Retinal pigment epithelial cell (primary cell): ENCODE results near the gene LEMD3.

Experiments
- DNase-seq: peaks from one replicate; pipeline ENCODE4 v3.0.0-alpha.2; 2010; ENCODE audit warnings: low read depth
- H3K4me3 ChIP-seq: 2 replicates; pipeline ENCODE4 v1.5.1; 2011; ENCODE audit warnings: mild to moderate bottlenecking, low read length, control low read depth, moderate library complexity
- TF ChIP-seq, protein P1 (sequence below): conservative IDR thresholded peaks from 2 replicates; pipeline ENCODE4 v1.5.1; 2011; ENCODE audit warnings: low read depth, low read length, control low read depth, inconsistent platforms

The LEMD3 gene

DNA sequence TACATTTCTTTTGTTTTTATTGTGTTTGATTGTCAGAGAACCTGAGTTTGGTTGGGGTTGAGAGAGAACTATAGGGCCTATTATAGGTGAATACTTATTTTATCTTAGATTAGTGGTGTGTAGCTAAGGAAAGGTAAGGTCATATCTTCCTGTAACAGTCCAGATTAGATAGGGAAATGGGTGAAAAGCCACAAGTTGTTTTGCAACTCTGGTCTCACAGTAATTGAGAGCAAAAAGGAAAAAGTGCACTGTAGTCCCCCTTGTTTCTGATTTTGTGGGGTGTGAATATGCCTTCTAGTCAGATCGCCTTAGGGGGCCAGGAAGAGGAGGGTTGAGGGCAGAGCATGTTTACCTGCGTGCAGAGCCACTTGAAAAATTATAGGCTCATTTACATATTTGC lies 118.0 kb downstream of the LEMD3 start:
- TF ChIP-seq, protein P1, sequence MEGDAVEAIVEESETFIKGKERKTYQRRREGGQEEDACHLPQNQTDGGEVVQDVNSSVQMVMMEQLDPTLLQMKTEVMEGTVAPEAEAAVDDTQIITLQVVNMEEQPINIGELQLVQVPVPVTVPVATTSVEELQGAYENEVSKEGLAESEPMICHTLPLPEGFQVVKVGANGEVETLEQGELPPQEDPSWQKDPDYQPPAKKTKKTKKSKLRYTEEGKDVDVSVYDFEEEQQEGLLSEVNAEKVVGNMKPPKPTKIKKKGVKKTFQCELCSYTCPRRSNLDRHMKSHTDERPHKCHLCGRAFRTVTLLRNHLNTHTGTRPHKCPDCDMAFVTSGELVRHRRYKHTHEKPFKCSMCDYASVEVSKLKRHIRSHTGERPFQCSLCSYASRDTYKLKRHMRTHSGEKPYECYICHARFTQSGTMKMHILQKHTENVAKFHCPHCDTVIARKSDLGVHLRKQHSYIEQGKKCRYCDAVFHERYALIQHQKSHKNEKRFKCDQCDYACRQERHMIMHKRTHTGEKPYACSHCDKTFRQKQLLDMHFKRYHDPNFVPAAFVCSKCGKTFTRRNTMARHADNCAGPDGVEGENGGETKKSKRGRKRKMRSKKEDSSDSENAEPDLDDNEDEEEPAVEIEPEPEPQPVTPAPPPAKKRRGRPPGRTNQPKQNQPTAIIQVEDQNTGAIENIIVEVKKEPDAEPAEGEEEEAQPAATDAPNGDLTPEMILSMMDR = no peak
- no peak overlapping the region for H3K4me3 ChIP-seq
- DNase-seq = no peak

DNA sequence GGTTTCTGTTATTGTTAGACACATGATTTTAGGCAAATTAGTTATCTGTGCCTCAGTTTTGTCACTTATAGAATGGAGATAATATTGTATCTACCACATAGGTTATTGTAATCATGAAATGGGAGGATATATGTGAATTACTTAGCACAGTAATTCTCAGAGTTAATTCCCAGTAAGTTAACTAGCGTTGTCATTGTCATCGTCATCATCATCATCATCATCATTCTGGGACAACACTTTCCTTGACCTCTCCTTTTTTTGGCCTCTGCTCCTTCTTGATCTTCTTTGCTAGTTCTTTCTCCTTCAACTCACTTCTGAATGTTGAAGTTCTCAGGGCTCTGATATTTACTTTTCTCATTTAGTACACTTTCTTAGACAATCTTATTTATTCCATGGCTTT lies 122.9 kb downstream of the LEMD3 start:
- no peak for DNase-seq
- TF ChIP-seq, protein P1 = no peak

DNA sequence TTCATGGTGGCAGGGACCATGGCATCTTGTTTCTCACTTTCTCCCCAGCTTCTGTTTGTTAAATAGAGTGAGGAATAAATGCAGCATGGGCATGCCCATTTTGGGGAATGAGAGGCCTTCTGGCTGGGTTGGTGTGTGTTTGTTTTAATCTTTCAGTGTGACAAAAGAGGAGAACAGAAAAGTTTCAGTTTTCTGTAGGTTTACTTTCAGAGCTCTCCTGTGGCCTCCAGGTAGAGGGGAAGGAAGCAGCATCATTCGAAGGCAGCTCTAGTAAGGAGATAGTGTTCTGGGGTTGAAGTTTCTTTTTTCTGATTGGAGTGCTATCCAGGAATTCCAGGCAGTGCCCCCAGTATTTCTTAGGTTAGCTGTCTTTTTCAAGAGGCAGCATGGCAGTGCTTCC lies 124.4 kb downstream of the LEMD3 start:
- TF ChIP-seq, protein P1 = no peak
- DNase-seq = no peak

More for the DNA sequence above, 122.9 kb downstream of the LEMD3 start:
- H3K4me3 ChIP-seq = no peak overlapping the region

DNA sequence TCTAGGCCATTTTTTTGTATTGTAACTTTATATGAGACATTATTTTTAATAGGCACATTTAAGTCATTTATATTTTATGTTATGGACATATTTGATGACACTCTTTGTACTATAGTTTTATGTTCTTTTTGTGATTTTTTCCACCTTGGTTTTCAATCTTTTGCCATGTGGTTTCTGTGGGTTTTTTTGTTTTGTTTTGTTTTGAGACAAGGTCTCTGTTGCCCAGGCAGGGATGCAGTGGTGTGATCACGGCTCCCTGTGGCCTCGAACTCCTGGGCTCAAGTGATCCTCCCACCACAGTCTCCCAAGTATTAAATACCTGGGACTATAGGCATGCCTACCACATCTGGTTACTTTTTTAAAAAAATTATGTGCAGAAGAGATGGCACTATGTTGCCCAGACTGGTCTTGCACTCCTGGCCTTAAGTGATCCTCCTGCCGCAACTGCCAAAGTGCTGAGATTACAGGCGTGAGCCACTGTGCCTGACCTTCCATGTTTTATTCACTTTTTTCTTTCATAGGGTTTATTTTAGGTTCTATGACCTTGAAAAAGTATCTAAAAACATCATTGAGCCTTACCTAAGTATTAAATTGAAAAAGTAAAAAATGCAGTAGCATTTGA lies 125.4 kb downstream of the LEMD3 start:
- no peak for DNase-seq
- TF ChIP-seq, protein P1 = no peak
- H3K4me3 ChIP-seq = no peak overlapping the region

More for the DNA sequence above, 124.4 kb downstream of the LEMD3 start:
- no peak overlapping the region for H3K4me3 ChIP-seq

DNA sequence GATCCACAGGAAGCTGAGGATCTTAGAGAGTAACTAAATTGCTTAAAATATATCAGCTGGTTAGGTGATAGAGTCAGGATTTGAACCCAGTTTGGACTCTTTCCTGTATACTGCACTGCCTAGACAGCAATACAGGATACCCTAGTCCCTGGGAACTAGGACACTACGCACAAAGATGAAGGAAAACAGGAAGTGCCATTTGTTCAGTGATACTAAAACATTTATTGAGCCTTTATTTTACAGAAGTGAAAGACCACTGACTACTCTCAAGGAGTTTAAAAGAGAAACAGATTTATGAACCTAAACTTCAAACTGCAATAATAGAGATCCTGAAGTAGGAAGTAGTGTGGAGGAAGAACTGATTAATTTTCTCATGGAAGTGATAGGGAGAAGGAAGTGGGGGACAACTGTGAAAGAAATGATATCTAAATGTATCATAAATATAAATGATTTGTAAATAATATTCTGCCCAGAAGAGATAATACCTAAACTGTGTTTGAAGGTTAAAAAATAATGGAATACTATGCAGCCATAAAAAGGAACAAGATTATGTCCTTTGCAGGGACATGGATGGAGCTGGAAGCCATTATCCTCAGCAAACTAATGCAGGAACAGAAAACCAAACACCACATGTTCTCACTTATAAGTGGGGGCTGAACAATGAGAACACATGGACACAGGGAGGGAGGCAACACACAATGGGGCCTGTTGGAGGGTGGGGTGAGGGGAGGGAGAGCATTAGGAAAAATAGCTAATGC lies 127.3 kb downstream of the LEMD3 start:
- H3K4me3 ChIP-seq = no peak overlapping the region
- no peak for DNase-seq
- TF ChIP-seq, protein P1 = no peak
